ENCODE results near the gene SREK1. TPM values are rescaled to one million over a fixed set of nuclear protein-coding genes. Genes with fewer than 3 reads are reported as not detected.
A peak's percentile ranks its signal among the peaks of the same experiment; 100 is the strongest.

SREK1 gene
- total RNA-seq, 1 experiment from 2014 or later: 95.9 TPM

DNA sequence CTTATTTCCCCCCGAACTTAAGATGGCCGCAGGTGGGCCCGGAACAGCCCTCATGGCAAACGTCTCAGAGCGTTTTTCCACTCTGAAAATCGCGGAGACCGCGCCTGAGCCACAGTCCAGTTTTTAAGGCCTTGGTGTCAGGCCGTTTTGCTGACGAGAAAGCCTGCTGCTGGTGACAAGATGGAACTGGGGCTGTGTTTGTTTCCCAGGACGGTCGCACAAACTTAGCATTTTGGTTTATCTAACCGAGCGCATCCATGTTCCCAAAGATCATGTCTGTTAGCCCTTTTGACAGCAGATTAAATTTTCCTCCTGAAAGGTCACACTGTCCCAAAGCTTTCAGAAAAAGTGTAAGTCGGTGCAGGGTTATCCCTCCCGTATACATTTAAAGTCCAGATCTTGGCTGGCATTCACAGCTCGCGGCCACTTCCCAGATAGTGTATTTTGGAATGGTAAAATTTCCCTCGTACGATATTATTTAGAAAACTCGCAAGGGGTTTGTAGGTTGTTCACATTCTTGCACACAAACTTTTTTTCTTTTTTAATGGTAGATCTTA is 812 bp downstream of the SREK1 start:
- Histone ChIP-seq H3K9me3 (ENCODE audit: low read depth, low read length, poor library complexity, severe bottlenecking) (no peaks in the 10 kb centered on the region), H3K36me3 (ENCODE audit: insufficient read depth, low read length, poor library complexity, severe bottlenecking) (no peaks in the 10 kb centered on the region), H3K27me3 (replicated peaks; ENCODE audit: insufficient read depth, low read depth, low read length, poor library complexity) (no peaks in the 10 kb centered on the region), H3K27ac (ENCODE audit: low read depth, low read length, poor library complexity, severe bottlenecking) (peak overlapping the region; percentile 98), H3K4me3 (ENCODE audit: low read depth, low read length, poor library complexity, severe bottlenecking) (peak overlapping the region; percentile 94), H3K4me1 (ENCODE audit: insufficient read depth, low read length, poor library complexity, severe bottlenecking) (peaks cover 11% of the 10 kb centered on the region)
- no TSS peak for BruUV-seq (replicated peaks)
- ChIA-PET CTCF (no interaction called here), POLR2A (ENCODE audit: low non-redundant PET) (interaction anchor here (0.5 to 0.6 kb wide), 4 partner anchors 397 to 684 kb away, joined by 3 to 8 read pairs (median 4); no protein-coding TSS in a partner anchor)
- no peak for TF ChIP-seq EZH2 (IDR thresholded peaks at IDR 0.05; ENCODE audit: borderline replicate concordance, low read depth, low read length, poor library complexity, severe bottlenecking)
- TF ChIP-seq, protein P1, sequence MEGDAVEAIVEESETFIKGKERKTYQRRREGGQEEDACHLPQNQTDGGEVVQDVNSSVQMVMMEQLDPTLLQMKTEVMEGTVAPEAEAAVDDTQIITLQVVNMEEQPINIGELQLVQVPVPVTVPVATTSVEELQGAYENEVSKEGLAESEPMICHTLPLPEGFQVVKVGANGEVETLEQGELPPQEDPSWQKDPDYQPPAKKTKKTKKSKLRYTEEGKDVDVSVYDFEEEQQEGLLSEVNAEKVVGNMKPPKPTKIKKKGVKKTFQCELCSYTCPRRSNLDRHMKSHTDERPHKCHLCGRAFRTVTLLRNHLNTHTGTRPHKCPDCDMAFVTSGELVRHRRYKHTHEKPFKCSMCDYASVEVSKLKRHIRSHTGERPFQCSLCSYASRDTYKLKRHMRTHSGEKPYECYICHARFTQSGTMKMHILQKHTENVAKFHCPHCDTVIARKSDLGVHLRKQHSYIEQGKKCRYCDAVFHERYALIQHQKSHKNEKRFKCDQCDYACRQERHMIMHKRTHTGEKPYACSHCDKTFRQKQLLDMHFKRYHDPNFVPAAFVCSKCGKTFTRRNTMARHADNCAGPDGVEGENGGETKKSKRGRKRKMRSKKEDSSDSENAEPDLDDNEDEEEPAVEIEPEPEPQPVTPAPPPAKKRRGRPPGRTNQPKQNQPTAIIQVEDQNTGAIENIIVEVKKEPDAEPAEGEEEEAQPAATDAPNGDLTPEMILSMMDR (conservative IDR thresholded peaks at IDR 0.05; ENCODE audit: low read depth, low read length): no peak
- intact Hi-C loops (cut with micrococcal nuclease; ENCODE audit: unreplicated experiment): loop anchor here (5.0 to 10.0 kb wide), 3 partner anchors 218 to 520 kb away; partner anchors contain the start of genes ERBIN, NLN, SGTB and SHLD3
- no peak for DNase-seq (ENCODE audit: low spot score)

DNA sequence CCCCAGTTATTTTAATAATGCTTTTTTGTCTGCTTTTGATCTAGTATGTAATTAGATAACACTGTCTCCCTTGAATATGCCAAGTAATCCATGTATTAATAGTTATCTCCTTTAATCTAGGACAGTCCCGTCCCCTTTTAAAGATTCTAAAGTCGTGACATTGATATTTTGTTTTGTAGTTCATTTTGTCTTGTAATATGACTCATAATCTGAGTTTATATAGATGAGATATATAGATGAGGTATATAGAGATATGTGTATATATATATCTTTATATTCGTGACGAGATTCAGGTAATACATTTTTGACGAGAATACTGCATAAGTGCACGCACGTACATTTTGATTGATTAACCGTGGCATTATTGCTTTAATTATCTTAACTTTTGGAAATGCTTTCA is 1.6 kb downstream of the SREK1 start:
- ChIA-PET POLR2A (ENCODE audit: low non-redundant PET) (no interaction called here), CTCF (no interaction called here)

DNA sequence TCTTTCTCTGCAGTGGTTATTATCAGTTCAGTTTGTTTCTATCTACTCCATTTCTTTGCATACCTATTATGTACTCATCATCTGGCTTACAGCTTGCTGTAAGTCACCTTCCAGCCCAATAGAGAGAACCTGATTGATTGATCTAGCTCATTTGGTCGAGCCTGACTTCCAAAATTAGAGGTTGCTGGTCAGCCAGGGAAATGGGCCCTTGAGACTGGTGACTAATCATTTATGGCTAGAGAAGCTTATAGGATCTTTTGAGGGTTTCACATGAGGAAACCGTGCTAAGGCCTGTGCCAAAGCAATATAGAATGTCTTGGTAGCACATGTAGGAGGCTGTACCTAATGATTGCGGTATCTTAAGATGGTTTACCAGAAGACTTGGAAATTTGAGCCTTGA is 5.8 kb downstream of the SREK1 start:
- Histone ChIP-seq H3K27me3 (replicated peaks; ENCODE audit: insufficient read depth, low read depth, low read length, poor library complexity) (no peaks in the 10 kb centered on the region), H3K4me1 (ENCODE audit: insufficient read depth, low read length, poor library complexity, severe bottlenecking) (peaks cover 6% of the 10 kb centered on the region), H3K36me3 (ENCODE audit: insufficient read depth, low read length, poor library complexity, severe bottlenecking) (peaks cover under 1% of the 10 kb centered on the region), H3K27ac (ENCODE audit: low read depth, low read length, poor library complexity, severe bottlenecking) (no peak overlapping the region), H3K9me3 (ENCODE audit: low read depth, low read length, poor library complexity, severe bottlenecking) (no peaks in the 10 kb centered on the region), H3K4me3 (ENCODE audit: low read depth, low read length, poor library complexity, severe bottlenecking) (no peak overlapping the region)
- DNase-seq (ENCODE audit: low spot score): no peak
- TF ChIP-seq EZH2 (IDR thresholded peaks at IDR 0.05; ENCODE audit: borderline replicate concordance, low read depth, low read length, poor library complexity, severe bottlenecking): no peak
- TF ChIP-seq, protein P1 (conservative IDR thresholded peaks at IDR 0.05; ENCODE audit: low read depth, low read length): no peak
- ChIA-PET CTCF (no interaction called here), POLR2A (ENCODE audit: low non-redundant PET) (interaction anchor here (0.5 kb wide), 1 partner anchor 697 kb away, joined by 9 read pairs; no protein-coding TSS in a partner anchor)
- intact Hi-C loops (cut with micrococcal nuclease; ENCODE audit: unreplicated experiment): loop anchor here (10.0 kb wide), 2 partner anchors 425 to 525 kb away; partner anchors contain the start of genes NLN, SGTB, SHLD3 and TRAPPC13
- BruUV-seq (replicated peaks): no TSS peak

More for the DNA sequence above, 1.6 kb downstream of the SREK1 start:
- Histone ChIP-seq H3K27ac (ENCODE audit: low read depth, low read length, poor library complexity, severe bottlenecking) (peak overlapping the region; percentile 98), H3K27me3 (replicated peaks; ENCODE audit: insufficient read depth, low read depth, low read length, poor library complexity) (no peaks in the 10 kb centered on the region), H3K36me3 (ENCODE audit: insufficient read depth, low read length, poor library complexity, severe bottlenecking) (no peaks in the 10 kb centered on the region), H3K4me1 (ENCODE audit: insufficient read depth, low read length, poor library complexity, severe bottlenecking) (peaks cover 11% of the 10 kb centered on the region), H3K9me3 (ENCODE audit: low read depth, low read length, poor library complexity, severe bottlenecking) (no peaks in the 10 kb centered on the region), H3K4me3 (ENCODE audit: low read depth, low read length, poor library complexity, severe bottlenecking) (peak overlapping the region; percentile 94)
- DNase-seq (ENCODE audit: low spot score): no peak
- BruUV-seq (replicated peaks): no TSS peak
- intact Hi-C loops (cut with micrococcal nuclease; ENCODE audit: unreplicated experiment): loop anchor here (10.0 kb wide), 2 partner anchors 421 to 521 kb away; partner anchors contain the start of genes NLN, SGTB, SHLD3 and TRAPPC13
- no peak for TF ChIP-seq EZH2 (IDR thresholded peaks at IDR 0.05; ENCODE audit: borderline replicate concordance, low read depth, low read length, poor library complexity, severe bottlenecking)
- TF ChIP-seq, protein P1 (conservative IDR thresholded peaks at IDR 0.05; ENCODE audit: low read depth, low read length): no peak
